GM13976 (cell line): ENCODE measurements around the gene MYZAP.

Experiments used
- DNase-seq: peaks from one replicate; pipeline ENCODE4 v3.0.0; 2012; ENCODE audit warnings: low spot score
- CTCF ChIP-seq: IDR thresholded peaks from 2 replicates; pipeline ENCODE4 v1.5.1; 2012; ENCODE audit warnings: borderline replicate concordance, mild to moderate bottlenecking; ENCODE audit not compliant: insufficient read depth; ENCODE audit errors: extremely low read depth, missing control alignments, control extremely low read depth
- in situ Hi-C: fragments of 300-500 bp; cut with MboI; formaldehyde crosslinking; loops from one replicate; pipeline ENCODE4 v1.12.0; 2022; ENCODE audit warnings: low sequenced_read_pairs, mixed read lengths, inconsistent platforms; ENCODE audit not compliant: unreplicated experiment

MYZAP gene

GRCh38 chr15:57690341-57690966 is 98.8 kb downstream of the MYZAP start:
- in situ Hi-C loops, result no loop called here
- no peak for DNase-seq
- no peak for TF ChIP-seq CTCF

- no peak for DNase-seq
- in situ Hi-C loops, result no loop called here
- TF ChIP-seq CTCF, result no peak
Observed at GRCh38 chr15:57691082-57691481, 99.4 kb downstream of the MYZAP start.

- TF ChIP-seq CTCF, result no peak
- in situ Hi-C loops, result no loop called here
- DNase-seq, result no peak
Observed at GRCh38 chr15:57692709-57693108, 101.0 kb downstream of the MYZAP start.

GRCh38 chr15:57694279-57694678 is 102.6 kb downstream of the MYZAP start:
- in situ Hi-C loops, result no loop called here
- TF ChIP-seq CTCF, result no peak
- DNase-seq, result no peak

GRCh38 chr15:57696146-57696545 is 104.4 kb downstream of the MYZAP start:
- no peak for DNase-seq
- no peak for TF ChIP-seq CTCF
- in situ Hi-C loops, result no loop called here

- TF ChIP-seq CTCF, result no peak
- in situ Hi-C loops, result no loop called here
- no peak for DNase-seq
Observed at GRCh38 chr15:57697588-57697987, 105.9 kb downstream of the MYZAP start.
